HepG2 (cell line): ENCODE measurements around the gene GPR31. TPM values are rescaled to one million over a fixed set of nuclear protein-coding genes. Genes with fewer than 3 reads are reported as not detected.
A peak's percentile ranks its signal among the peaks of the same experiment; 100 is the strongest.

Source experiments
- CEBPG ChIP-seq: IDR thresholded peaks from 2 replicates; pipeline ENCODE4 v1.6.1; 2016
- CREB1 ChIP-seq, 2 experiments: fragments of 450-650 bp in 1 of 2; IDR thresholded peaks; 2 replicates each; pipeline ENCODE4 v1.6.1; 2016 to 2017; ENCODE audit warnings: control low read depth in 1 of 2, mild to moderate bottlenecking in 1 of 2, missing compliant biosample characterization in 1 of 2, missing genetic modification characterization in 1 of 2
- FOXA3 ChIP-seq: IDR thresholded peaks from 2 replicates; pipeline ENCODE4 v1.6.1; 2016; ENCODE audit warnings: missing genetic modification reagents, missing compliant biosample characterization
- IRF2 ChIP-seq: IDR thresholded peaks from 2 replicates; pipeline ENCODE4 v1.6.1; 2018; ENCODE audit warnings: missing genetic modification reagents, missing compliant biosample characterization
- ISL2 ChIP-seq: sonication (generic); formaldehyde crosslinking; IDR thresholded peaks from 2 replicates; pipeline ENCODE4 v1.5.0; 2020; ENCODE audit warnings: missing genetic modification reagents
- NFE2L2 ChIP-seq: fragments of 150-350 bp; IDR thresholded peaks from 2 replicates; pipeline ENCODE4 v1.6.1; 2014; ENCODE audit warnings: low read length
- NFIB ChIP-seq: sonication (generic); formaldehyde crosslinking; IDR thresholded peaks from 2 replicates; pipeline ENCODE4 v1.9.0; 2021; ENCODE audit warnings: missing genetic modification reagents, mild to moderate bottlenecking, borderline replicate concordance
- NFKBIZ ChIP-seq: IDR thresholded peaks from 2 replicates; pipeline ENCODE4 v1.6.1; 2018; ENCODE audit warnings: missing genetic modification reagents, missing compliant biosample characterization
- NR2F1 ChIP-seq, 2 experiments: fragments of 450-650 bp in 1 of 2; formaldehyde crosslinking in 1 of 2; IDR thresholded peaks; 2 replicates each; pipeline versions ENCODE4 v1.5.0 to v1.6.1; 2016 to 2020; ENCODE audit warnings: mild to moderate bottlenecking in 1 of 2, missing compliant biosample characterization in 1 of 2, missing genetic modification reagents in 1 of 2, moderate library complexity in 1 of 2
- SAP130 ChIP-seq: IDR thresholded peaks from 2 replicates; pipeline ENCODE4 v1.6.1; 2016; ENCODE audit warnings: low read depth
- SNRNP70 ChIP-seq: fragments of 200-400 bp; formaldehyde crosslinking; IDR thresholded peaks from 2 replicates; pipeline ENCODE4 v1.6.1; 2017; ENCODE audit warnings: mild to moderate bottlenecking, low read depth, low read length, moderate library complexity
- SP5 ChIP-seq: IDR thresholded peaks from 2 replicates; pipeline ENCODE4 v1.6.1; 2016; ENCODE audit warnings: low read depth, borderline replicate concordance
- TP53 ChIP-seq: sonication (generic); formaldehyde crosslinking; conservative IDR thresholded peaks from 2 replicates; pipeline ENCODE4 v1.4.0; 2020; ENCODE audit warnings: missing genetic modification reagents
- ZNF598 ChIP-seq: sonication (generic); formaldehyde crosslinking; IDR thresholded peaks from 2 replicates; pipeline ENCODE4 v1.5.1; 2020; ENCODE audit warnings: mild to moderate bottlenecking, missing genetic modification reagents, borderline replicate concordance
- ZNF615 ChIP-seq: sonication (generic); formaldehyde crosslinking; IDR thresholded peaks from 2 replicates; pipeline ENCODE4 v1.5.0; 2020; ENCODE audit warnings: mild to moderate bottlenecking, missing genetic modification reagents, borderline replicate concordance
- polyA plus RNA-seq, 8 experiments: library from polyadenylated mRNA; depleted of rRNA in 3 of 8; stranded (reverse) in 7 of 8; unstranded in 1 of 8; fragments of >200 nt; fragmentation: Illumina TruSeq in 4 of 8; extraction: Trizol in 4 of 8; gene quantifications; 2 replicates each; pipeline versions ENCODE4 v1.2.1 to v1.2.3, GENCODE V29; 2011 to 2016; ENCODE audit warnings: low read depth in 4 of 8, missing spikeins in 1 of 8, mixed read lengths in 1 of 8; ENCODE audit not compliant: insufficient read depth in 1 of 8
- total RNA-seq, 5 experiments: library from RNA; depleted of rRNA; stranded (reverse); fragments of >200 nt; fragmentation: Illumina TruSeq; extraction: Trizol; gene quantifications; 2 replicates each; pipeline ENCODE4 v1.2.3, GENCODE V29; 2016; ENCODE audit warnings: low read depth in 1 of 5
- TF ChIP-seq, protein P1 (sequence below): sonication (generic); formaldehyde crosslinking; IDR thresholded peaks from 2 replicates; pipeline ENCODE4 v1.8.0; 2022; ENCODE audit warnings: missing genetic modification reagents, mild to moderate bottlenecking, borderline replicate concordance
- TF ChIP-seq, protein P2 (sequence below): sonication (generic); formaldehyde crosslinking; IDR thresholded peaks from 2 replicates; pipeline ENCODE4 v1.5.0; 2020; ENCODE audit warnings: missing genetic modification reagents, mild to moderate bottlenecking, borderline replicate concordance
- TF ChIP-seq, protein P3 (sequence below): sonication (generic); formaldehyde crosslinking; conservative IDR thresholded peaks from 2 replicates; pipeline ENCODE4 v1.4.0; 2020; ENCODE audit warnings: missing genetic modification reagents
- TF ChIP-seq, protein P4 (sequence below): sonication (generic); formaldehyde crosslinking; IDR thresholded peaks from 2 replicates; pipeline ENCODE4 v1.9.0; 2022; ENCODE audit warnings: missing genetic modification reagents, mild to moderate bottlenecking, borderline replicate concordance
- TF ChIP-seq, protein P5 (sequence below): fragments of 450-650 bp; IDR thresholded peaks from 2 replicates; pipeline ENCODE4 v1.6.1; 2017; ENCODE audit warnings: mild to moderate bottlenecking
- TF ChIP-seq, protein P6 (sequence below): sonication (generic); formaldehyde crosslinking; IDR thresholded peaks from 2 replicates; pipeline ENCODE4 v1.5.0; 2020; ENCODE audit warnings: missing genetic modification reagents

Gene GPR31
- total and polyA plus RNA-seq, 2 of the 13 experiments (the other 11 are each of a cell fraction or from before 2014, with no cell fraction given) = not detected

DNA sequence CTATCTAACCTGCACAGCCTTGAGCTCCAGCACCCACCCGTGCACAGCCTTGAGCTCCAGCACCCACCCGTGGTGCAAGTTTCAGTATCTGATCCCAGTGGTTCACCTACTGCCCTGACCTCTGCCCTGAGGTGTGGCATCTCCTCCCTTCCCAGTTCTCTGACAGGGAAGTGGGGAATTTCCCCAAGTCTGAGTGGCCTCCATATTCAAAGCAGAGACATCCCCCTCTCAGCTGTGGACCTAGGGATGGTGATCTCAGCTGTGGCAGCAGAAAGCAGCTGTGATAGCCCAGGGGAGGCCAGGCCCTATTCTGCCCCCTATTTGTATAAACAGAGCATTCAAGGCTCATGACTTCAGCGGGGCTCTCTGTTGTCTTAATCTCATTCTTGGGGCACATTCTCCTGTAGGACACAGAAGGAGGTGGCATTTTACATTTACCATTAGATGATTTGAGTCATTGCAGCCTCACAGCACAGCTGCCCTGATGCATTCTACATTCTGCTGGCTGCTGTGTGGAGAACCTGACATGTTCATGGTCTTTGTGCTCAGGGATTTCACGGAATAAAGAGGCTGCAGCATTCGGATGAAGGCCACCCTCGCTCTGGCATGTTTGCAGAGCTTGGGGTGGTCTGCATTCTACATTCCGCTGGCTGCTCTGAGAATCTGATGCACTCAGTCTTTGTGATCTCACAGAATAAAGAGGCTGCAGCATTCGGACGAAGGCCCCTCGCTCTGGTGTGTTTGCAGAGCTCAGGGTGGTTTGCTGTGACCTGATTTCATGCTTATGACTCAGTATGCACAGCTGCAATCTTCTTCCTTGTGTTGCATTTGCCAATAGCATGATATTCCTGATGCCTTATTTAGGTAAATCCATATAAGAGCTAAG, 16.9 kb downstream of the GPR31 start (continued):
- TF ChIP-seq IRF2 (CRISPR knock-in tag) (peak; percentile 61; the same call in 1 of the 2 replicates), CEBPG (peak; percentile 67), NFIB (no peak), NFKBIZ (CRISPR knock-in tag) (no peak), TP53 (no peak), ZNF615 (CRISPR knock-in tag) (no peak), CREB1 (IDR thresholded peaks at IDR 0.05) (peak; percentile 44; the same call in 1 of the 2 replicates), CREB1 (CRISPR knock-in tag; IDR thresholded peaks at IDR 0.05) (no peak), ISL2 (CRISPR knock-in tag) (no peak), SAP130 (CRISPR knock-in tag) (peak; percentile 82), NFE2L2 (no peak), SNRNP70 (no peak), ZNF598 (CRISPR knock-in tag) (no peak), FOXA3 (CRISPR knock-in tag) (peak; percentile 85), NR2F1 (CRISPR knock-in tag; IDR thresholded peaks at IDR 0.05) (peak in 1 of 2 experiments; percentile 42; a peak in 1 of 4 replicates), SP5 (peak; percentile 46; the same call in 1 of the 2 replicates)
- TF ChIP-seq, protein P1, sequence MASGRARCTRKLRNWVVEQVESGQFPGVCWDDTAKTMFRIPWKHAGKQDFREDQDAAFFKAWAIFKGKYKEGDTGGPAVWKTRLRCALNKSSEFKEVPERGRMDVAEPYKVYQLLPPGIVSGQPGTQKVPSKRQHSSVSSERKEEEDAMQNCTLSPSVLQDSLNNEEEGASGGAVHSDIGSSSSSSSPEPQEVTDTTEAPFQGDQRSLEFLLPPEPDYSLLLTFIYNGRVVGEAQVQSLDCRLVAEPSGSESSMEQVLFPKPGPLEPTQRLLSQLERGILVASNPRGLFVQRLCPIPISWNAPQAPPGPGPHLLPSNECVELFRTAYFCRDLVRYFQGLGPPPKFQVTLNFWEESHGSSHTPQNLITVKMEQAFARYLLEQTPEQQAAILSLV (CRISPR knock-in tag) = peak; percentile 10; the same call in 1 of the 2 replicates
- TF ChIP-seq, protein P2, sequence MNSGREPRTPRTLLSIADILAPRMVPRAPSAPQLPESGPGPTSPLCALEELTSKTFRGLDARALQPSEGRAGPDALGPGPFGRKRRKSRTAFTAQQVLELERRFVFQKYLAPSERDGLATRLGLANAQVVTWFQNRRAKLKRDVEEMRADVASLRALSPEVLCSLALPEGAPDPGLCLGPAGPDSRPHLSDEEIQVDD (CRISPR knock-in tag) = no peak
- TF ChIP-seq, protein P3, sequence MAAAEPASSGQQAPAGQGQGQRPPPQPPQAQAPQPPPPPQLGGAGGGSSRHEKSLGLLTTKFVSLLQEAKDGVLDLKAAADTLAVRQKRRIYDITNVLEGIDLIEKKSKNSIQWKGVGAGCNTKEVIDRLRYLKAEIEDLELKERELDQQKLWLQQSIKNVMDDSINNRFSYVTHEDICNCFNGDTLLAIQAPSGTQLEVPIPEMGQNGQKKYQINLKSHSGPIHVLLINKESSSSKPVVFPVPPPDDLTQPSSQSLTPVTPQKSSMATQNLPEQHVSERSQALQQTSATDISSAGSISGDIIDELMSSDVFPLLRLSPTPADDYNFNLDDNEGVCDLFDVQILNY = no peak
- TF ChIP-seq, protein P4, sequence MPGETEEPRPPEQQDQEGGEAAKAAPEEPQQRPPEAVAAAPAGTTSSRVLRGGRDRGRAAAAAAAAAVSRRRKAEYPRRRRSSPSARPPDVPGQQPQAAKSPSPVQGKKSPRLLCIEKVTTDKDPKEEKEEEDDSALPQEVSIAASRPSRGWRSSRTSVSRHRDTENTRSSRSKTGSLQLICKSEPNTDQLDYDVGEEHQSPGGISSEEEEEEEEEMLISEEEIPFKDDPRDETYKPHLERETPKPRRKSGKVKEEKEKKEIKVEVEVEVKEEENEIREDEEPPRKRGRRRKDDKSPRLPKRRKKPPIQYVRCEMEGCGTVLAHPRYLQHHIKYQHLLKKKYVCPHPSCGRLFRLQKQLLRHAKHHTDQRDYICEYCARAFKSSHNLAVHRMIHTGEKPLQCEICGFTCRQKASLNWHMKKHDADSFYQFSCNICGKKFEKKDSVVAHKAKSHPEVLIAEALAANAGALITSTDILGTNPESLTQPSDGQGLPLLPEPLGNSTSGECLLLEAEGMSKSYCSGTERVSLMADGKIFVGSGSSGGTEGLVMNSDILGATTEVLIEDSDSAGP (CRISPR knock-in tag) = 0 out of 2 replicates have a peak, but pooled peaks have one; percentile 32
- TF ChIP-seq, protein P5, sequence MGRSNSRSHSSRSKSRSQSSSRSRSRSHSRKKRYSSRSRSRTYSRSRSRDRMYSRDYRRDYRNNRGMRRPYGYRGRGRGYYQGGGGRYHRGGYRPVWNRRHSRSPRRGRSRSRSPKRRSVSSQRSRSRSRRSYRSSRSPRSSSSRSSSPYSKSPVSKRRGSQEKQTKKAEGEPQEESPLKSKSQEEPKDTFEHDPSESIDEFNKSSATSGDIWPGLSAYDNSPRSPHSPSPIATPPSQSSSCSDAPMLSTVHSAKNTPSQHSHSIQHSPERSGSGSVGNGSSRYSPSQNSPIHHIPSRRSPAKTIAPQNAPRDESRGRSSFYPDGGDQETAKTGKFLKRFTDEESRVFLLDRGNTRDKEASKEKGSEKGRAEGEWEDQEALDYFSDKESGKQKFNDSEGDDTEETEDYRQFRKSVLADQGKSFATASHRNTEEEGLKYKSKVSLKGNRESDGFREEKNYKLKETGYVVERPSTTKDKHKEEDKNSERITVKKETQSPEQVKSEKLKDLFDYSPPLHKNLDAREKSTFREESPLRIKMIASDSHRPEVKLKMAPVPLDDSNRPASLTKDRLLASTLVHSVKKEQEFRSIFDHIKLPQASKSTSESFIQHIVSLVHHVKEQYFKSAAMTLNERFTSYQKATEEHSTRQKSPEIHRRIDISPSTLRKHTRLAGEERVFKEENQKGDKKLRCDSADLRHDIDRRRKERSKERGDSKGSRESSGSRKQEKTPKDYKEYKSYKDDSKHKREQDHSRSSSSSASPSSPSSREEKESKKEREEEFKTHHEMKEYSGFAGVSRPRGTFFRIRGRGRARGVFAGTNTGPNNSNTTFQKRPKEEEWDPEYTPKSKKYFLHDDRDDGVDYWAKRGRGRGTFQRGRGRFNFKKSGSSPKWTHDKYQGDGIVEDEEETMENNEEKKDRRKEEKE = no peak
- TF ChIP-seq, protein P6, sequence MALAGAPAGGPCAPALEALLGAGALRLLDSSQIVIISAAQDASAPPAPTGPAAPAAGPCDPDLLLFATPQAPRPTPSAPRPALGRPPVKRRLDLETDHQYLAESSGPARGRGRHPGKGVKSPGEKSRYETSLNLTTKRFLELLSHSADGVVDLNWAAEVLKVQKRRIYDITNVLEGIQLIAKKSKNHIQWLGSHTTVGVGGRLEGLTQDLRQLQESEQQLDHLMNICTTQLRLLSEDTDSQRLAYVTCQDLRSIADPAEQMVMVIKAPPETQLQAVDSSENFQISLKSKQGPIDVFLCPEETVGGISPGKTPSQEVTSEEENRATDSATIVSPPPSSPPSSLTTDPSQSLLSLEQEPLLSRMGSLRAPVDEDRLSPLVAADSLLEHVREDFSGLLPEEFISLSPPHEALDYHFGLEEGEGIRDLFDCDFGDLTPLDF = peak; percentile 47; the same call in 1 of the 2 replicates
